Fibroblast of pulmonary artery (primary cell): ENCODE results near the gene FBXW11.
A peak's percentile ranks its signal among the peaks of the same experiment; 100 is the strongest.

Experiments
- DNase-seq: peaks from one replicate; pipeline ENCODE4 v3.0.0-alpha.2; 2010; ENCODE audit warnings: low read depth
- H3K4me3 ChIP-seq: replicated peaks from 2 replicates; pipeline ENCODE4 v1.5.1; 2011; ENCODE audit warnings: low read depth, mild to moderate bottlenecking, control low read depth, low read length, moderate library complexity
- TF ChIP-seq, protein P1 (sequence below): IDR thresholded peaks from 2 replicates; pipeline ENCODE4 v1.5.1; 2011; ENCODE audit warnings: mild to moderate bottlenecking, control low read depth, low read length, inconsistent platforms; ENCODE audit errors: missing control alignments

The FBXW11 gene

DNA sequence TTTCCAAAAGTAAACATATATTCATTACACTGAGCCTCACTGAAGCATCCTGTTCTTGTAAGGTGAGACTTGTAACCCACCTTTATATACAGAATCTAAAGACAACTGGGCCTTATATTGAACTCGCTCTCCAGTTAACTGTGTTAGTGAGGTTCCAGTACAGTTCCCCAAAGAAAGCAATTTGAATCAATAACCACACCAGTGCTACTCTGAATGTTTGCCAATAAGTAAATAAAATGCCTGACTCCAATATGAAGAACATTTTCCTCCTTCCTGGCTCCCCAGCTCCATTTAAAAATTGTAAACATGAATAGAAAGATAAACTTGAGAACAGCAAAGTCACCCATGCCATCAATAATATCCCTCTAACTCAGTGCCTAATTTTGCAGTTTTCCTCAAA is 50.1 kb downstream of the FBXW11 start:
- TF ChIP-seq, protein P1, sequence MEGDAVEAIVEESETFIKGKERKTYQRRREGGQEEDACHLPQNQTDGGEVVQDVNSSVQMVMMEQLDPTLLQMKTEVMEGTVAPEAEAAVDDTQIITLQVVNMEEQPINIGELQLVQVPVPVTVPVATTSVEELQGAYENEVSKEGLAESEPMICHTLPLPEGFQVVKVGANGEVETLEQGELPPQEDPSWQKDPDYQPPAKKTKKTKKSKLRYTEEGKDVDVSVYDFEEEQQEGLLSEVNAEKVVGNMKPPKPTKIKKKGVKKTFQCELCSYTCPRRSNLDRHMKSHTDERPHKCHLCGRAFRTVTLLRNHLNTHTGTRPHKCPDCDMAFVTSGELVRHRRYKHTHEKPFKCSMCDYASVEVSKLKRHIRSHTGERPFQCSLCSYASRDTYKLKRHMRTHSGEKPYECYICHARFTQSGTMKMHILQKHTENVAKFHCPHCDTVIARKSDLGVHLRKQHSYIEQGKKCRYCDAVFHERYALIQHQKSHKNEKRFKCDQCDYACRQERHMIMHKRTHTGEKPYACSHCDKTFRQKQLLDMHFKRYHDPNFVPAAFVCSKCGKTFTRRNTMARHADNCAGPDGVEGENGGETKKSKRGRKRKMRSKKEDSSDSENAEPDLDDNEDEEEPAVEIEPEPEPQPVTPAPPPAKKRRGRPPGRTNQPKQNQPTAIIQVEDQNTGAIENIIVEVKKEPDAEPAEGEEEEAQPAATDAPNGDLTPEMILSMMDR: no peak
- H3K4me3 ChIP-seq: no peak overlapping the region
- no peak for DNase-seq

DNA sequence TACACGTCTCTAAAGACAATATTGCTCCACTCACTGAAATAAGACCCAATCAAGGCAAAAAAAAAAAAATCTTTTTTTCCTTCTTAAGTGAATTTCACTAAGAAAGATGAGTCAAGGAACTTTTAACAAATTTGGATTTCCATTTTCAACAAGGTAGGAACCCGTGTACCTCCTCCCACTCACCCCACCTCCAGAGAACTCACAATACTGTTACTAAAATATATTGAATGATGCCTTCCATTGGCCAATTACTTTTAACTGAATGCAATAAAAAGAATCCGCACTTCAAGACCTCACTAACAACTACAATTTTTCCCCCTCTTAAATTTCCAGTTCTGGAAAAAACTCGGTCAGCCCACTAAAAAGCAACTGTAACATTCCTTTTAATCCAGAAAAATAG is 50.7 kb downstream of the FBXW11 start:
- TF ChIP-seq, protein P1: no peak
- no peak overlapping the region for H3K4me3 ChIP-seq
- no peak for DNase-seq

DNA sequence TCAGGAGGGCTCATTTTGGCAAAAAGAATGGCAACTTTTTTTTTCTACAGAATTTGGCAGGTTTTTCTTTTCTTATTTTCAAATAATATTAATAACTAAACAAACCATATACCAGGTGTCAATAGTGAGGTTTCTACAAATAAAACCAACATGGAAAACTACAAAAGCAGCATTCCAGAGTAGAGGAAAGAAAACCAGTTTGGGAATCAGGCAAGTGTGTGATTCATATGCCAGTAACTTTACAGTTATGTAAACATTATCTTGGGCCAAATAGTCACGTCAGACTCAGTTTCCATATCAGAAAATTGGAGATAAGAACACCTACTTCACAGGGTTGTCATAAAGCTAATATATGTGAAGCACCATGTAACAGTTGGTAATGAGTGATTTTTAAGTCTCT is 51.7 kb downstream of the FBXW11 start:
- TF ChIP-seq, protein P1: no peak
- peak; percentile 52 for DNase-seq
- no peak overlapping the region for H3K4me3 ChIP-seq

DNA sequence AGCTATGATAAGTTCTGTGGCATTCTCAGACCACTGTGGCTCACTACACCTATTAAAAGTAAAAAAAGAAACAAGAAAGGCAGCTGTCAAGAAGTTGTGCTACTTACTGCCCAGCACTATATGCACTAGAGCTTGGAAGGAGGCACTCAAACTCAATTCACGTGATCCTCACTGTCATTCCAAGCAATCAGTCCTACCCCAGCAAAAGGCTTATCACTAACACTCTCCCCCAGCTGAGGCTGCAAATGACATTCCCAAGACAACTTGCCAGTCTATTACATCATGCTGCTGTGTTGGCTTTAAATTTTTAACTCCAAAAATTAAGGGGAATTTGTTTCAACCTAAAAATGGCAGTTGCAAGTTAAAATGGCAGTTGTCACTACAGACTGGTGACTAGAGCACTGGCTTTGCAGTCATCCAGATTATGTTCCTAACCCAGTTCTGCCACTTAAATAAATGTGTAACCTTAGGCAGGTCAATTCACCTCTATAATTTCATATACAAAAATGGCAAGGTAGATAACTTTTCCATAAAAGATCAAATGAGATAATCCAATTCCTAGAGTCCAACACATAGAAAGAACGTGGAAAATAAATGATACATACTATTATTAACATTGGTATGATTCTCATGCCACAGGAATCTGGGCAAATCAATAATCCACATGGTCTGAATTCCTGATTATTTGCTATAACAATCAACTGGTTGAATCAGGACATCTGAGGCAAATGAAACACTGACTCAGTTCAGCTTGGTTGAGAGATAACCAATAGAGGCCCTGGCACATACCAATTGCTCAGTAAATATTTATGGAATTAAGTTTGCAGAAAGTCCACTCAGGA is 52.4 kb downstream of the FBXW11 start:
- no peak overlapping the region for H3K4me3 ChIP-seq
- TF ChIP-seq, protein P1: no peak
- peak; percentile 44 for DNase-seq

DNA sequence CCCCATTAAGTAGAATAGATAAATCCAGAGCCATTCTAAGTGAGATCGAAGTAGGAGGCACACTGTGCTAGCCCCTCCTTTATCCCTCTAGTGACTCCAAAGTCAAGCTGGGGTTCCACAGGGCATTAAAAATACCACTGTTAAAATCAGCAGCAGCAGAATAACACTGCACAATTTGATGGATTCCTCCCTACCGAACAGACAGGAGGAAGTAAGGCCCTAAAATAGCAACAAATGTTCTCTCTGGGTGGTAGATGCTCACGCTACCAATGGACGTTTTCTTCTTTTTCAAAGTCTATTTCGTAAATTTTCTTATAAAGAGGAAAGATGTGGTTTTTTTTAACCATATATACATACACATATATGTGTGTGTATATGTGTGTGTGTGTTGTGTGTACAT is 54.4 kb downstream of the FBXW11 start:
- TF ChIP-seq, protein P1: no peak
- no peak overlapping the region for H3K4me3 ChIP-seq
- DNase-seq: no peak

DNA sequence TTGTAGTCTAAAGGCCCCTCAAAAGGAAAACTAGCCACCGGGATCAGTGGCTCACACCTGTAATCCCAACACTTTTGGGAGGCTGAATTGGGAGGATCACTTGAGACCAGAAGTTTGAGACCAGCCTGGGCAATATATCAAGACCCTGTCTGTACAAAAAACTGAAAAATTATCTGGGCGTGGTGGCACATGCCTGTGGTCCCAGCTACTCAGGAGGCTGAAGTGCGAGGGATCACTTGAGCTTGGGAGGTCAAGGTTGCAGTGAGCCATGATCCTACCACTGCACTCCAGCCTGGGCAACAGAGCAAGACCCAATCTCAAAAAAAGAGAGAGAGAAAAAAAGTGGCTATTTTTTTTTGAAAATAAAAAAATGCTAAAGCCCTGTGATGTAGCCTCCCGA is 55.2 kb downstream of the FBXW11 start:
- TF ChIP-seq, protein P1: no peak
- no peak overlapping the region for H3K4me3 ChIP-seq
- DNase-seq: no peak
